Fibroblast of lung (primary cell): ENCODE results near the gene FOXS1. TPM values are rescaled to one million over a fixed set of nuclear protein-coding genes. Genes with fewer than 3 reads are reported as not detected.

Experiments
- DNase-seq, 2 donors: peaks; one replicate each; pipeline versions ENCODE4 v3.0.0 to v3.0.0-alpha.2; 2010; ENCODE audit warnings: low read depth in 2 of 2
- H2AFZ ChIP-seq: 2 replicates; pipeline ENCODE4 v1.5.1; 2012; ENCODE audit warnings: low read length, control low read depth, inconsistent platforms
- H3K27ac ChIP-seq: 2 replicates; pipeline ENCODE4 v1.5.1; 2011; ENCODE audit warnings: low read length, control low read depth; ENCODE audit not compliant: insufficient read depth
- H3K27me3 ChIP-seq: 2 replicates; pipeline ENCODE4 v1.5.1; 2011; ENCODE audit warnings: mild to moderate bottlenecking, low read length; ENCODE audit not compliant: control insufficient read depth, insufficient read depth
- H3K36me3 ChIP-seq: 2 replicates; pipeline ENCODE4 v1.5.1; 2011; ENCODE audit warnings: low read length; ENCODE audit not compliant: control insufficient read depth, insufficient read depth
- H3K4me1 ChIP-seq: 2 replicates; pipeline ENCODE4 v1.5.1; 2011; ENCODE audit warnings: low read length; ENCODE audit not compliant: control insufficient read depth, insufficient read depth; ENCODE audit errors: extremely low read depth
- H3K4me2 ChIP-seq: 2 replicates; pipeline ENCODE4 v1.5.1; 2011; ENCODE audit warnings: low read length, control low read depth; ENCODE audit not compliant: insufficient read depth; ENCODE audit errors: extremely low read depth
- H3K4me3 ChIP-seq, 4 experiments: fragments of 200-600 bp in 1 of 4; sonication (generic) in 1 of 4; replicated peaks in 1 of 4; 2 replicates each; pipeline ENCODE4 v1.5.1; 2011 to 2016; ENCODE audit warnings: low read length in 4 of 4, low read depth in 3 of 4, mild to moderate bottlenecking in 3 of 4, control low read depth in 2 of 4, inconsistent platforms in 1 of 4, mixed read lengths in 1 of 4; ENCODE audit not compliant: insufficient read depth in 1 of 4; ENCODE audit errors: control extremely low read depth in 1 of 4
- H3K79me2 ChIP-seq: 2 replicates; pipeline ENCODE4 v1.5.1; 2012; ENCODE audit warnings: mild to moderate bottlenecking, low read length, inconsistent platforms; ENCODE audit not compliant: control insufficient read depth, insufficient read depth
- H3K9ac ChIP-seq: 2 replicates; pipeline ENCODE4 v1.5.1; 2011; ENCODE audit warnings: mild to moderate bottlenecking, low read length, control low read depth; ENCODE audit not compliant: insufficient read depth
- H3K9me3 ChIP-seq: 2 replicates; pipeline ENCODE4 v1.5.1; 2012; ENCODE audit warnings: low read depth, low read length; ENCODE audit not compliant: control insufficient read depth, insufficient read depth
- H4K20me1 ChIP-seq: 2 replicates; pipeline ENCODE4 v1.5.1; 2011; ENCODE audit warnings: low read length; ENCODE audit not compliant: control insufficient read depth, insufficient read depth; ENCODE audit errors: extremely low read depth
- CTCF ChIP-seq, 2 donors: IDR thresholded peaks in 1 of 2; conservative IDR thresholded peaks in 1 of 2; 1 replicate in 1 of 2; 2 replicates in 1 of 2; pipeline ENCODE4 v1.5.1; 2011 to 2012; ENCODE audit warnings: low read length in 2 of 2, control low read depth in 1 of 2, inconsistent platforms in 1 of 2, low read depth in 1 of 2, mild to moderate bottlenecking in 1 of 2
- EZH2 ChIP-seq: IDR thresholded peaks from 2 replicates; pipeline ENCODE4 v1.5.1; 2012; ENCODE audit warnings: low read length, control low read depth, mild to moderate bottlenecking; ENCODE audit errors: missing control alignments
- polyA plus RNA-seq, 2 donors: library from polyadenylated mRNA; depleted of rRNA in 1 of 2; stranded (reverse) in 1 of 2; unstranded in 1 of 2; fragments of >200 nt; gene quantifications; 2 replicates each; pipeline ENCODE4 v1.2.1, GENCODE V29; 2011 to 2012; ENCODE audit warnings: missing spikeins in 1 of 2
- total RNA-seq: library from RNA; depleted of rRNA; stranded (reverse); fragments of >200 nt; gene quantifications from 2 replicates; pipeline ENCODE4 v1.2.1, GENCODE V29; 2014

Gene FOXS1
- total and polyA plus RNA-seq, 2 donors (not counting 1 experiment from before 2014, with no cell fraction given), result under 0.01 TPM; not detected in 1

- no peaks in the 10 kb centered on the region for H3K36me3 ChIP-seq
- no peaks in the 10 kb centered on the region for H3K9me3 ChIP-seq
- no peak for TF ChIP-seq CTCF (conservative IDR thresholded peaks at IDR 0.05 in 1 of 2, IDR thresholded peaks at IDR 0.05 in 1 of 2; ENCODE audit: low read depth in 1 of 2, low read length in 2 of 2)
- TF ChIP-seq EZH2, result no peak
- no peaks in the 10 kb centered on the region for H4K20me1 ChIP-seq
- no peak for DNase-seq
- peaks cover 2% of the 10 kb centered on the region for H3K4me1 ChIP-seq
- no peak overlapping the region for H3K9ac ChIP-seq
- no peaks in the 10 kb centered on the region for H3K27me3 ChIP-seq
- H2AFZ ChIP-seq, result no peak overlapping the region
- H3K79me2 ChIP-seq, result no peaks in the 10 kb centered on the region
- no peak overlapping the region for H3K27ac ChIP-seq
- no peak overlapping the region for H3K4me3 ChIP-seq
- no peak overlapping the region for H3K4me2 ChIP-seq
Observed at GRCh38 chr20:31818376-31818908, 27.0 kb downstream of the FOXS1 start.

- no peak overlapping the region for H3K27ac ChIP-seq
- H3K4me2 ChIP-seq, result no peak overlapping the region
- no peaks in the 10 kb centered on the region for H3K9me3 ChIP-seq
- no peak for DNase-seq
- H4K20me1 ChIP-seq, result no peaks in the 10 kb centered on the region
- no peaks in the 10 kb centered on the region for H3K27me3 ChIP-seq
- H2AFZ ChIP-seq, result no peak overlapping the region
- H3K79me2 ChIP-seq, result no peaks in the 10 kb centered on the region
- H3K9ac ChIP-seq, result no peak overlapping the region
- peaks cover 2% of the 10 kb centered on the region for H3K4me1 ChIP-seq
- no peak for TF ChIP-seq EZH2
- TF ChIP-seq CTCF (conservative IDR thresholded peaks at IDR 0.05 in 1 of 2, IDR thresholded peaks at IDR 0.05 in 1 of 2; ENCODE audit: low read depth in 1 of 2, low read length in 2 of 2), result no peak
- no peaks in the 10 kb centered on the region for H3K36me3 ChIP-seq
- H3K4me3 ChIP-seq, result no peak overlapping the region
Observed at GRCh38 chr20:31817461-31817860, 27.9 kb downstream of the FOXS1 start.

- Histone ChIP-seq H3K4me3 (no peak overlapping the region), H3K9ac (no peak overlapping the region), H3K9me3 (no peaks in the 10 kb centered on the region), H3K4me2 (no peak overlapping the region), H3K27me3 (no peaks in the 10 kb centered on the region), H2AFZ (no peak overlapping the region), H3K36me3 (no peaks in the 10 kb centered on the region), H3K79me2 (no peaks in the 10 kb centered on the region), H3K4me1 (peaks cover 11% of the 10 kb centered on the region), H3K27ac (no peak overlapping the region), H4K20me1 (no peaks in the 10 kb centered on the region)
- TF ChIP-seq CTCF (conservative IDR thresholded peaks at IDR 0.05 in 1 of 2, IDR thresholded peaks at IDR 0.05 in 1 of 2; ENCODE audit: low read depth in 1 of 2, low read length in 2 of 2), result no peak
- TF ChIP-seq EZH2, result no peak
- DNase-seq, result no peak
Observed at GRCh38 chr20:31816221-31816620, 29.2 kb downstream of the FOXS1 start.
